Epithelial cell of umbilical artery (primary cell): ENCODE data around the gene AMOT. TPM values are rescaled to one million over a fixed set of nuclear protein-coding genes. Genes with fewer than 3 reads are reported as not detected.

Source experiments
- total RNA-seq: library from RNA; depleted of rRNA; stranded (reverse); fragments of >200 nt; gene quantifications from 2 replicates; pipeline ENCODE4 v1.2.3, GENCODE V29; 2014

AMOT gene, protein sequence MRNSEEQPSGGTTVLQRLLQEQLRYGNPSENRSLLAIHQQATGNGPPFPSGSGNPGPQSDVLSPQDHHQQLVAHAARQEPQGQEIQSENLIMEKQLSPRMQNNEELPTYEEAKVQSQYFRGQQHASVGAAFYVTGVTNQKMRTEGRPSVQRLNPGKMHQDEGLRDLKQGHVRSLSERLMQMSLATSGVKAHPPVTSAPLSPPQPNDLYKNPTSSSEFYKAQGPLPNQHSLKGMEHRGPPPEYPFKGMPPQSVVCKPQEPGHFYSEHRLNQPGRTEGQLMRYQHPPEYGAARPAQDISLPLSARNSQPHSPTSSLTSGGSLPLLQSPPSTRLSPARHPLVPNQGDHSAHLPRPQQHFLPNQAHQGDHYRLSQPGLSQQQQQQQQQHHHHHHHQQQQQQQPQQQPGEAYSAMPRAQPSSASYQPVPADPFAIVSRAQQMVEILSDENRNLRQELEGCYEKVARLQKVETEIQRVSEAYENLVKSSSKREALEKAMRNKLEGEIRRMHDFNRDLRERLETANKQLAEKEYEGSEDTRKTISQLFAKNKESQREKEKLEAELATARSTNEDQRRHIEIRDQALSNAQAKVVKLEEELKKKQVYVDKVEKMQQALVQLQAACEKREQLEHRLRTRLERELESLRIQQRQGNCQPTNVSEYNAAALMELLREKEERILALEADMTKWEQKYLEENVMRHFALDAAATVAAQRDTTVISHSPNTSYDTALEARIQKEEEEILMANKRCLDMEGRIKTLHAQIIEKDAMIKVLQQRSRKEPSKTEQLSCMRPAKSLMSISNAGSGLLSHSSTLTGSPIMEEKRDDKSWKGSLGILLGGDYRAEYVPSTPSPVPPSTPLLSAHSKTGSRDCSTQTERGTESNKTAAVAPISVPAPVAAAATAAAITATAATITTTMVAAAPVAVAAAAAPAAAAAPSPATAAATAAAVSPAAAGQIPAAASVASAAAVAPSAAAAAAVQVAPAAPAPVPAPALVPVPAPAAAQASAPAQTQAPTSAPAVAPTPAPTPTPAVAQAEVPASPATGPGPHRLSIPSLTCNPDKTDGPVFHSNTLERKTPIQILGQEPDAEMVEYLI
- 2.9 and 3.2 TPM in 2 replicates for total RNA-seq

DNA sequence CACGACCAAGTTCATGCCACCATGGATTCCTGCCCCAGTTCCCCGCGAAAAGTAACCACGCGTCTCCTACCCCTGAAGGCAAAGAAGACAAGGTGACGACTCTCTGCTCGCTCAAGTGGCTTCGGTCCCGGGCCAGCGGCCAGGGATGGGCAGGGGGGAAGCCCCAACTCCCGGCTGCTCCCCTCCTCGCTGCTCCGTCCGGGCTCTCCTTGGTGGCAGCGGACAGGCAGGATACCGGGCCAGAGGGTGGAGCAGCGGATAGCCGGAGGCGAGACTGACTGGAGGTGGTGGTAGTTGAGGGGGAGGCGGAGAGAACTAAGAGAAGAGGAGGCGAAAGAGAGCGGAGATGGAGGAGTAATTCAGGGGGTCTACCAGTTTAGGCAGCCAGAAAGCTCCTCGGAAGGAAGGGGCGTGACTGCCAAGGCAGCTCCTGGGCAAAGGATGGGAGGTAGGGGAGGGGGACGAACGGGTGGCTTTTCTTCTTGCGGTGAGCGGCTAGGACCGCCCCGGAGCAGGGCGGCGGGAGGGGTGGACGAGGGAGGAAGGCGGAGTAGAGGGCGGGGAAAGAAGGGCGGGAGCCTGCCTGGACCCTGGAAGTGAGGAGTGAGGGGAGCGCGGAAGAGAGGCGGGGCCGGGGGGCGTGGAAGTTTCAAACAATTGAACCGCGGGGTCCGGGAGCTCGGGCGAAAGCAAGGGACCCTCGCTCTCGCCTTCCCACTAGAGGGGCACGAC lies at the start of gene AMOT:
AMOT (minus strand) TSS at position 450 of the 732 bp plus-strand sequence. CDS start 17,705 bp downstream, outside the sequence.

Other genes starting within 250 kb of the AMOT start
- gene LHFPL1, start 160.9 kb downstream of the AMOT start, total RNA-seq: 0.46 TPM in 1 of 2 replicates, not detected in the other